Esophagus muscularis mucosa (tissue), 4 donors: Measurements from ENCODE around the gene NSUN4.

Source experiments
- CTCF ChIP-seq, 3 experiments: fragments of 200-600 bp in 2 of 3; fragments of 450-650 bp in 1 of 3; sonication (generic) in 2 of 3; IDR thresholded peaks; one replicate each; pipeline ENCODE4 v1.5.1; 2017 to 2019; ENCODE audit warnings: antibody characterized with exemption in 3 of 3, mild to moderate bottlenecking in 2 of 3, moderate library complexity in 1 of 3
- EP300 ChIP-seq: sonication (generic); formaldehyde crosslinking; IDR thresholded peaks from one replicate; pipeline ENCODE4 v1.6.1; 2017; ENCODE audit warnings: antibody characterized with exemption
- POLR2A ChIP-seq: fragments of 450-650 bp; IDR thresholded peaks from one replicate; pipeline ENCODE4 v1.6.1; 2017; ENCODE audit warnings: antibody characterized with exemption, moderate library complexity, mild to moderate bottlenecking, low read depth

GRCh38 chr1:46363121-46363520, 22.5 kb downstream of the NSUN4 start:
- no peak for TF ChIP-seq CTCF (IDR thresholded peaks at IDR 0.05)
- no peak for TF ChIP-seq POLR2A
- no peak for TF ChIP-seq EP300
